ENCODE measurements around the gene UBE2Q1.
A peak's percentile ranks its signal among the peaks of the same experiment; 100 is the strongest.

Gene UBE2Q1

GRCh38 chr1:154559466-154560044 lies 1.1 kb upstream of the UBE2Q1 start:
- Histone ChIP-seq H4K20me1 (peaks cover 21 to 35% (median 31%) of the 10 kb centered on the region in 11 experiments; a peak in 21 of 22 replicates), H3K4me2 (peak overlapping the region; percentile 77 to 90 (median 86)), H3K4me3 (peak overlapping the region; percentile 80 to 99 (median 90)), H3K36me3 (peaks cover 13 to 23% (median 17%) of the 10 kb centered on the region in 11 experiments), H3K9me3 (replicated peaks in 1 of 11) (no peaks in the 10 kb centered on the region), H3K9ac (peak overlapping the region; percentile 90 to 94 (median 93)), H3K4me1 (peaks cover 27 to 38% (median 33%) of the 10 kb centered on the region in 10 experiments), H3K27me3 (peaks cover 0 to 1% (median 0%) of the 10 kb centered on the region in 11 experiments; a peak in 1 of 22 replicates), H3K27ac (peak overlapping the region; percentile 72 to 92 (median 84))
- no peak for TF ChIP-seq Cebpa-rat (IDR thresholded peaks at IDR 0.05)

DNA sequence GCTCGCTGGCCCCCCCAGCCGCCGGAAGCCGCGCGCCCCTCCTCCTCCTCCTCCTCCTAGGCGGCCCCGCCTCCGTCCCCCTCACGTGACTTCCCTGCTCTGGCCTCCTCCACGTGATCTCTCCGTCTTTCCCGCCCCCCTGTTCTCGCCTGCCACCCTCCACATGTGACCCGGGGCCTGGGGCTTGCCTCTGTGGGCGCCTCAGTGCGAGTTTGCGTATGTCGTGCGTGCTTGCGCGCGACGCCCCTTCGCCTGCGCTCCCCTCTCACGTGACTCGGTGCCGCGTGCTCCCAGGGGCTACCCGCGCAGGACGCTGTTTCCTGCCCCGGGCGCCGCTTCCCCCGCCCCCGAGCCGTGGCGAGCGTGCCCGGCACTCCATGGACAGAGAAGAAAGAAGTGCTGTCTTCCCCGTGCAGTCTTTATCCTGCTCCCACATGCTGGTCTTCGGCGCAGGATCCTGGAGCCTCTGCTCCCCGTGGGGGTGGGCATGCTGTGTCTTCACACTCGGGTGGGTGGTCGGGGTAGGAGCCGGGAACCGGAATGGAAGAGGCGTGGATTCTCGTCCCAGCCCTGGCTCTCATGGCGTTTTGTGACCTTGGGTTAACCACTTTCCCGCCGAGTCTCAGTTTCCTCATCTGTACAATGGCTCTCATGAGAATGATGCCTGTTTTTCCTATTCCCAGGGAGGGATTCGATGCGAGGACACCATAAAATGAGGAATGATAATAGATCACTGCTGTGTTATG lies 431 bp upstream of the UBE2Q1 start:
- peak overlapping the region; percentile 90 to 94 (median 93) for H3K9ac ChIP-seq
- peak overlapping the region; percentile 80 to 99 (median 90) for H3K4me3 ChIP-seq
- peak overlapping the region; percentile 77 to 90 (median 86) for H3K4me2 ChIP-seq
- peaks cover 20 to 30% (median 24%) of the 10 kb centered on the region in 11 experiments for H3K36me3 ChIP-seq
- H4K20me1 ChIP-seq = peaks cover 21 to 41% (median 37%) of the 10 kb centered on the region in 11 experiments; a peak in 21 of 22 replicates
- H3K27ac ChIP-seq = peak overlapping the region; percentile 72 to 92 (median 84)
- no peak for TF ChIP-seq Cebpa-rat (IDR thresholded peaks at IDR 0.05)
- H3K4me1 ChIP-seq = peaks cover 27 to 38% (median 34%) of the 10 kb centered on the region in 10 experiments
- no peaks in the 10 kb centered on the region for H3K9me3 ChIP-seq (replicated peaks in 1 of 11)
- no peaks in the 10 kb centered on the region for H3K27me3 ChIP-seq

GRCh38 chr1:154557248-154557938 lies 1.1 kb downstream of the UBE2Q1 start:
- Histone ChIP-seq H3K27ac (peak overlapping the region; percentile 72 to 92 (median 84)), H3K27me3 (no peaks in the 10 kb centered on the region), H3K4me2 (peak overlapping the region; percentile 90 to 99 (median 97)), H4K20me1 (peaks cover 29 to 55% (median 52%) of the 10 kb centered on the region in 11 experiments; a peak in 21 of 22 replicates), H3K4me1 (peaks cover 27 to 46% (median 35%) of the 10 kb centered on the region in 10 experiments), H3K4me3 (peak overlapping the region; percentile 80 to 99 (median 90)), H3K9ac (peak overlapping the region; percentile 90 to 94 (median 93)), H3K9me3 (replicated peaks in 1 of 11) (no peaks in the 10 kb centered on the region), H3K36me3 (peaks cover 35 to 45% (median 39%) of the 10 kb centered on the region in 11 experiments)
- TF ChIP-seq Cebpa-rat (IDR thresholded peaks at IDR 0.05) = no peak

DNA sequence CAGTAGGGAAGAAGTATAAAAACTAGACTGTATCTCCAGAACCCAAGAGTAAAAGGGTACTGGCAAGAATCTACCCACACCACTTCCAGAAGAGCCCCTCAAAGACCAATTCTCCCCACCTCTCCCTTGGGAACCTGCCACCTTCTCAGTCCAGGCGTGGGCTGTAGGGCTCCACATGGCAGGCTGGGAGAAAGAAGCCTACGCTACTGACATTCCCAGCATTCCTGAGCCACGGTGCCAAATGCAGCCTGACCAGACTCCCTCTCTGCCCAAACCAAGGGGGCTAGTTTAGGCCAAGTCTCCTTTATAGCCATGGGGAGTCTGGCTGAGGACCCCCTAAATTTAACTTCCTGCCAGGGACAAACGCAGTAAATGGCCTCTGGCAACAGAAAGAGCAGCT lies 2.0 kb downstream of the UBE2Q1 start:
- H3K9me3 ChIP-seq (replicated peaks in 1 of 11) = no peaks in the 10 kb centered on the region
- no peaks in the 10 kb centered on the region for H3K27me3 ChIP-seq
- H3K27ac ChIP-seq = peak overlapping the region in 10 of 11 experiments; percentile 1 to 87 (median 20); a peak in 10 of 22 replicates
- TF ChIP-seq Cebpa-rat (IDR thresholded peaks at IDR 0.05) = no peak
- peak overlapping the region; percentile 90 to 99 (median 97) for H3K4me2 ChIP-seq
- peak overlapping the region; percentile 90 to 94 (median 93) for H3K9ac ChIP-seq
- peaks cover 27 to 50% (median 35%) of the 10 kb centered on the region in 10 experiments for H3K4me1 ChIP-seq
- peak overlapping the region; percentile 80 to 99 (median 90) for H3K4me3 ChIP-seq
- H4K20me1 ChIP-seq = peaks cover 34 to 65% (median 61%) of the 10 kb centered on the region in 11 experiments; a peak in 21 of 22 replicates
- peaks cover 45 to 54% (median 48%) of the 10 kb centered on the region in 11 experiments for H3K36me3 ChIP-seq

DNA sequence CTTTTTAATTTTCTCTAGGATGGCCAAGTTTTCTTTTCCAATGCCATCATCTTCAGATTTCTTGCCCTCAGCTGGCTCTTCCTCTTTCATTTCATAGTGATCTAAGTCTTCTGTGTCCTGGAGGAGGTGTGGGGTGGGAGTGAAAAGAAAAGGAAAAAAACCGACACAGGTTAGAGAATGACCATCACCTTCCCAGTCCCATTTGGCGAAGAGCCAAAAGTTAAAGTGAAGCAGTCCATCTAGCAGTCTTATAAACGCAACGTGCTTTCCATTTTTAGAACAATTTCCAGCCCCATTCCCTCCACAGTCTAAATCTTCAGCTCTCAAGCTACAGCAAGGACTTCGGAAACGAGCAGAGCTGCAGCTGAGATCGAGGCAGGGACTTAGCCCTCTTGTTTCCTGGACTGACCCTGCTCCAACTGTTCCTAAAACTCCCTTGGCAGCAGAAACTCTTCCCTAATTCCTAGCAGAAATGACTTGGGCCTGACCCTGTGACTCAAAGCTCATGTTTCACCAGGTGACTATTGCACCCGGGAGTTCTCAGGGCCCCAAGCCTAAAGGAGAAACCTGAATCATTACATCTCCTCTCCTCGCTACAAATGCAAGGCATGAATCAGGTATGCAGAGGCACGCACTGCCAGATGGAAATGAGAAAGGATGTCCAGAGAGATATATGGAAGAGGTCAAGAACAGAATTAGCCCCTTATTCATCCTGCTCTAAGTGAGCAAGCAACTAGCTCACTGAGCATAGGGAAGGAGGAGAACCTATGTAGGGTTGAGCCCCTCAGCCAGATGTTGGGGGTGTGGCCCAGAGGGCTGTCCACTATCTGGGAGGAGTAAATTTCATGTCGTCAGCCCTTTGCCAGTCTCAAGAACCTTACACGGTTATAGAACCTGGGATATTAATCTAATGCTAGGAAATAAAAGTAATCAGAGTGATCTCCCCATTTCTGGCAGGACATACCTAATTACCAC lies 5.1 kb downstream of the UBE2Q1 start:
- Histone ChIP-seq H3K4me3 (no peak overlapping the region), H3K4me1 (peaks cover 19 to 65% (median 35%) of the 10 kb centered on the region in 10 experiments), H3K9me3 (replicated peaks in 1 of 11) (no peaks in the 10 kb centered on the region), H4K20me1 (peaks cover 51 to 96% (median 90%) of the 10 kb centered on the region in 11 experiments; a peak in 21 of 22 replicates), H3K27ac (no peak overlapping the region), H3K36me3 (peaks cover 75 to 85% (median 79%) of the 10 kb centered on the region in 11 experiments), H3K27me3 (no peaks in the 10 kb centered on the region), H3K9ac (peak overlapping the region in 3 of 11 experiments; percentile 2 to 37 (median 7); a peak in 3 of 22 replicates), H3K4me2 (no peak overlapping the region; a peak in 1 of 22 replicates)
- TF ChIP-seq Cebpa-rat (IDR thresholded peaks at IDR 0.05) = no peak

DNA sequence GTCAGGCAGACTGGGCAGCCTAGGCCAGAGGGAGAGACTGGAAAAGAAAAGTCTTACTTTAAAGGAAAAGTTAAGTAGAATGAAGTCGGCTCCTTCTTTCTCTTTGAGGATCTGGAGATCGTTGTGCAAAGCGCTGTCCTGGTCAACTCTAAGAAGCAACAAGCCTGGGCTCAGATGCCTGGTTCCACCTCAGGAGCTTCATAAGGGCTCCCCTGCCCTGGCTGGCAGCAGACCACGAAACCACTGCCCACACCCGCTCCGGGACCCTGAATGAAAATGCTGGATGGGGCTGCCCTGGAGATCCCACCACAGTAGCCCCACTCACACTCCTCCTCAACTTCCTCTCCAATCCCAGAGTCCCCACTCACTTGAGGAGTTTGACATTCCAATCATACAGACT lies 6.4 kb downstream of the UBE2Q1 start:
- H3K9ac ChIP-seq = peak overlapping the region in 5 of 11 experiments; percentile 18 to 57 (median 31); a peak in 5 of 22 replicates
- H4K20me1 ChIP-seq = peaks cover 44 to 100% (median 95%) of the 10 kb centered on the region in 11 experiments; a peak in 21 of 22 replicates
- no peaks in the 10 kb centered on the region for H3K27me3 ChIP-seq
- H3K4me1 ChIP-seq = peaks cover 12 to 74% (median 29%) of the 10 kb centered on the region in 10 experiments
- no peak overlapping the region for H3K4me3 ChIP-seq
- no peak overlapping the region for H3K4me2 ChIP-seq
- no peak overlapping the region for H3K27ac ChIP-seq
- no peak for TF ChIP-seq Cebpa-rat (IDR thresholded peaks at IDR 0.05)
- peaks cover 77 to 97% (median 83%) of the 10 kb centered on the region in 11 experiments for H3K36me3 ChIP-seq
- H3K9me3 ChIP-seq (replicated peaks in 1 of 11) = no peaks in the 10 kb centered on the region

- H3K4me2 ChIP-seq = no peak overlapping the region
- peaks cover 77 to 93% (median 83%) of the 10 kb centered on the region in 11 experiments for H3K36me3 ChIP-seq
- H3K4me1 ChIP-seq = peaks cover 6 to 69% (median 24%) of the 10 kb centered on the region in 10 experiments
- no peak overlapping the region for H3K27ac ChIP-seq
- H4K20me1 ChIP-seq = peaks cover 38 to 99% (median 89%) of the 10 kb centered on the region in 11 experiments; a peak in 21 of 22 replicates
- H3K27me3 ChIP-seq = no peaks in the 10 kb centered on the region
- H3K9ac ChIP-seq = peak overlapping the region in 6 of 11 experiments; percentile 18 to 57 (median 28); a peak in 5 of 22 replicates
- TF ChIP-seq Cebpa-rat (IDR thresholded peaks at IDR 0.05) = no peak
- no peaks in the 10 kb centered on the region for H3K9me3 ChIP-seq (replicated peaks in 1 of 11)
- no peak overlapping the region for H3K4me3 ChIP-seq
Measured at GRCh38 chr1:154551474-154551873, 7.0 kb downstream of the UBE2Q1 start.
